Islet precursor cell (in vitro differentiated cells): ENCODE data around the gene ERP44.
A peak's percentile ranks its signal among the peaks of the same experiment; 100 is the strongest.
"Not testable (repeated sequence)": the region's sequence is repeated elsewhere in the genome, so short reads cannot be mapped to it uniquely, and the experiment has no call there.

ENCODE experiments used
- DNase-seq: peaks from one replicate; pipeline ENCODE4 v3.0.0-alpha.2; 2018

The ERP44 gene

GRCh38 chr9:100099722-100100042 is 882 bp upstream of the ERP44 start:
- DNase-seq = no peak

GRCh38 chr9:100098046-100098886 is 534 bp downstream of the ERP44 start:
- DNase-seq = peak; percentile 90

GRCh38 chr9:100096378-100096916 is 2.4 kb downstream of the ERP44 start:
- no peak for DNase-seq

- DNase-seq = not testable (repeated sequence)
Observed at GRCh38 chr9:100094411-100094810, 4.4 kb downstream of the ERP44 start.

GRCh38 chr9:100092066-100092465 is 6.7 kb downstream of the ERP44 start:
- DNase-seq = no peak

GRCh38 chr9:100091650-100092049 is 7.2 kb downstream of the ERP44 start:
- DNase-seq = no peak

- DNase-seq = no peak
Observed at GRCh38 chr9:100090880-100091279, 7.9 kb downstream of the ERP44 start.

- DNase-seq = no peak
Observed at GRCh38 chr9:100088202-100088601, 10.6 kb downstream of the ERP44 start.

GRCh38 chr9:100087218-100087617 is 11.6 kb downstream of the ERP44 start:
- DNase-seq = no peak

- DNase-seq = no peak
Observed at GRCh38 chr9:100086097-100086635, 12.6 kb downstream of the ERP44 start.

GRCh38 chr9:100084734-100085133 is 14.1 kb downstream of the ERP44 start:
- DNase-seq = no peak

GRCh38 chr9:100084128-100084453 is 14.7 kb downstream of the ERP44 start:
- no peak for DNase-seq

GRCh38 chr9:100083448-100084127 is 15.2 kb downstream of the ERP44 start:
- no peak for DNase-seq

GRCh38 chr9:100082782-100083181 is 16.0 kb downstream of the ERP44 start:
- DNase-seq = no peak

GRCh38 chr9:100076256-100076655 is 22.5 kb downstream of the ERP44 start:
- not testable (repeated sequence) for DNase-seq

- DNase-seq = no peak
Observed at GRCh38 chr9:100074989-100075388, 23.8 kb downstream of the ERP44 start.

- no peak for DNase-seq
Observed at GRCh38 chr9:100074093-100074492, 24.7 kb downstream of the ERP44 start.

- no peak for DNase-seq
Observed at GRCh38 chr9:100072805-100073204, 26.0 kb downstream of the ERP44 start.

GRCh38 chr9:100071271-100071670 is 27.5 kb downstream of the ERP44 start:
- DNase-seq = no peak

- DNase-seq = no peak
Observed at GRCh38 chr9:100070104-100071041, 28.4 kb downstream of the ERP44 start.

- DNase-seq = not testable (repeated sequence)
Observed at GRCh38 chr9:100069068-100069467, 29.7 kb downstream of the ERP44 start.

- not testable (repeated sequence) for DNase-seq
Observed at GRCh38 chr9:100067990-100068389, 30.8 kb downstream of the ERP44 start.

GRCh38 chr9:100066539-100066938 is 32.3 kb downstream of the ERP44 start:
- no peak for DNase-seq
